HepG2 (cell line): ENCODE measurements around the gene TCF25. TPM values are rescaled to one million over a fixed set of nuclear protein-coding genes. Genes with fewer than 3 reads are reported as not detected.

Experiments used
- GATA4 ChIP-seq: sonication (generic); IDR thresholded peaks from 2 replicates; pipeline ENCODE4 v1.6.1; 2016; ENCODE audit warnings: antibody characterized with exemption, low read depth, borderline replicate concordance
- KAT7 ChIP-seq: IDR thresholded peaks from 2 replicates; pipeline ENCODE4 v1.6.1; 2018; ENCODE audit warnings: borderline replicate concordance, missing compliant biosample characterization
- KAT8 ChIP-seq: IDR thresholded peaks from 2 replicates; pipeline ENCODE4 v1.6.1; 2016; ENCODE audit warnings: missing genetic modification reagents, missing compliant biosample characterization
- KDM5B ChIP-seq: sonication (generic); formaldehyde crosslinking; IDR thresholded peaks from 2 replicates; pipeline ENCODE4 v1.4.0; 2020; ENCODE audit warnings: missing genetic modification reagents, mild to moderate bottlenecking, borderline replicate concordance
- KIAA2018 ChIP-seq: sonication (generic); formaldehyde crosslinking; IDR thresholded peaks from 2 replicates; pipeline ENCODE4 v1.5.0; 2020; ENCODE audit warnings: mild to moderate bottlenecking, missing genetic modification reagents, borderline replicate concordance
- MTA1 ChIP-seq: sonication (generic); formaldehyde crosslinking; IDR thresholded peaks from 2 replicates; pipeline ENCODE4 v1.4.0; 2020; ENCODE audit warnings: missing genetic modification reagents, mild to moderate bottlenecking, borderline replicate concordance
- RBFOX2 ChIP-seq: fragments of 200-400 bp; formaldehyde crosslinking; IDR thresholded peaks from 2 replicates; pipeline ENCODE4 v1.6.1; 2017; ENCODE audit warnings: low read depth, mild to moderate bottlenecking, low read length
- SRSF4 ChIP-seq: fragments of 200-400 bp; formaldehyde crosslinking; IDR thresholded peaks from one replicate; pipeline ENCODE4 v1.6.1; 2018; ENCODE audit warnings: mild to moderate bottlenecking, low read depth, low read length, moderate library complexity; ENCODE audit not compliant: poor library complexity, severe bottlenecking
- ZBTB42 ChIP-seq: sonication (generic); formaldehyde crosslinking; IDR thresholded peaks from 2 replicates; pipeline ENCODE4 v1.5.0; 2020; ENCODE audit warnings: mild to moderate bottlenecking, missing genetic modification reagents
- ZFX ChIP-seq: sonication (generic); formaldehyde crosslinking; IDR thresholded peaks from 2 replicates; pipeline ENCODE4 v1.4.0; 2020; ENCODE audit warnings: mild to moderate bottlenecking, low read depth, missing genetic modification reagents, moderate library complexity
- ZNF225 ChIP-seq: sonication (generic); formaldehyde crosslinking; IDR thresholded peaks from 2 replicates; pipeline ENCODE4 v1.4.0; 2020; ENCODE audit warnings: mild to moderate bottlenecking, missing genetic modification reagents
- ZNF407 ChIP-seq: sonication (generic); formaldehyde crosslinking; IDR thresholded peaks from one replicate; pipeline ENCODE4 v1.5.1; 2020; ENCODE audit warnings: mild to moderate bottlenecking, missing genetic modification reagents; ENCODE audit errors: not compliant biosample characterization
- ZNF841 ChIP-seq: sonication (generic); formaldehyde crosslinking; IDR thresholded peaks from 2 replicates; pipeline ENCODE4 v1.8.1; 2023; ENCODE audit warnings: missing genetic modification reagents, borderline replicate concordance
- polyA plus RNA-seq, 8 experiments: library from polyadenylated mRNA; depleted of rRNA in 3 of 8; stranded (reverse) in 7 of 8; unstranded in 1 of 8; fragments of >200 nt; fragmentation: Illumina TruSeq in 4 of 8; extraction: Trizol in 4 of 8; gene quantifications; 2 replicates each; pipeline versions ENCODE4 v1.2.1 to v1.2.3, GENCODE V29; 2011 to 2016; ENCODE audit warnings: low read depth in 4 of 8, missing spikeins in 1 of 8, mixed read lengths in 1 of 8; ENCODE audit not compliant: insufficient read depth in 1 of 8
- total RNA-seq, 5 experiments: library from RNA; depleted of rRNA; stranded (reverse); fragments of >200 nt; fragmentation: Illumina TruSeq; extraction: Trizol; gene quantifications; 2 replicates each; pipeline ENCODE4 v1.2.3, GENCODE V29; 2016; ENCODE audit warnings: low read depth in 1 of 5

The TCF25 gene
- total and polyA plus RNA-seq, 2 of the 13 experiments (the other 11 are each of a cell fraction or from before 2014, with no cell fraction given) = 138 to 206 TPM

GRCh38 chr16:89949121-89949742, 75.8 kb downstream of the TCF25 start (continued):
- TF ChIP-seq KIAA2018 (CRISPR knock-in tag) = 0 out of 2 replicates have a peak, but pooled peaks have one; percentile 50
- no peak for TF ChIP-seq ZFX (CRISPR knock-in tag)
- TF ChIP-seq ZNF841 (CRISPR knock-in tag) = no peak
- TF ChIP-seq KAT8 (CRISPR knock-in tag) = no peak
- TF ChIP-seq RBFOX2 = 0 out of 2 replicates have a peak, but pooled peaks have one; percentile 39
- TF ChIP-seq MTA1 (CRISPR knock-in tag) = no peak
- TF ChIP-seq KDM5B (CRISPR knock-in tag) = no peak
- TF ChIP-seq ZNF407 (CRISPR knock-in tag) = no peak
- no peak for TF ChIP-seq GATA4
- TF ChIP-seq ZNF225 (CRISPR knock-in tag) = no peak
- no peak for TF ChIP-seq SRSF4
- TF ChIP-seq ZBTB42 (CRISPR knock-in tag) = no peak
- no peak for TF ChIP-seq KAT7 (CRISPR knock-in tag)
